Neuronal stem cell (in vitro differentiated cells): ENCODE data around the gene AMDHD2.
"Not testable (repeated sequence)": the region's sequence is repeated elsewhere in the genome, so short reads cannot be mapped to it uniquely, and the experiment has no call there.

ENCODE experiments used
- DNase-seq: peaks from one replicate; pipeline ENCODE4 v3.0.0-alpha.2; 2013; ENCODE audit warnings: low spot score
- H2AFZ ChIP-seq: one replicate; pipeline ENCODE4 v1.6.1; 2013; ENCODE audit warnings: mild to moderate bottlenecking, low read length, inconsistent platforms
- H2AK5ac ChIP-seq: 2 replicates; pipeline ENCODE4 v1.6.1; 2013; ENCODE audit warnings: low read depth, mild to moderate bottlenecking, inconsistent platforms, low read length, moderate library complexity, mixed read lengths
- H2BK120ac ChIP-seq: 2 replicates; pipeline ENCODE4 v1.6.1; 2013; ENCODE audit warnings: low read depth, mild to moderate bottlenecking, inconsistent platforms, low read length, moderate library complexity, mixed read lengths
- H2BK12ac ChIP-seq: one replicate; pipeline ENCODE4 v1.6.1; 2013; ENCODE audit warnings: low read length, inconsistent platforms
- H2BK15ac ChIP-seq: 2 replicates; pipeline ENCODE4 v1.6.1; 2013; ENCODE audit warnings: mild to moderate bottlenecking, low read length, inconsistent platforms, mixed read lengths
- H2BK5ac ChIP-seq: one replicate; pipeline ENCODE4 v1.6.1; 2013; ENCODE audit warnings: inconsistent platforms, mild to moderate bottlenecking, low read length, moderate library complexity
- H3K14ac ChIP-seq: one replicate; pipeline ENCODE4 v1.6.1; 2013; ENCODE audit warnings: low read length, inconsistent platforms
- H3K18ac ChIP-seq: 2 replicates; pipeline ENCODE4 v1.6.1; 2013; ENCODE audit warnings: low read length, inconsistent platforms
- H3K23ac ChIP-seq: 2 replicates; pipeline ENCODE4 v1.6.1; 2013; ENCODE audit warnings: low read depth, mild to moderate bottlenecking, mixed read lengths, low read length, inconsistent platforms; ENCODE audit not compliant: poor library complexity
- H3K27ac ChIP-seq: replicated peaks from 3 replicates; pipeline ENCODE4 v1.5.1; 2013; ENCODE audit warnings: low read length, inconsistent platforms
- H3K27me3 ChIP-seq, 3 experiments: 2 replicates each; pipeline ENCODE4 v1.6.1; 2013; ENCODE audit warnings: low read length in 3 of 3, mild to moderate bottlenecking in 2 of 3, inconsistent platforms in 1 of 3, low read depth in 1 of 3, mixed read lengths in 1 of 3, moderate library complexity in 1 of 3; ENCODE audit not compliant: control insufficient read depth in 3 of 3, insufficient read depth in 3 of 3
- H3K36me3 ChIP-seq, 2 donors: replicated peaks in 1 of 2; 2 replicates each; pipeline ENCODE4 v1.6.1; 2013; ENCODE audit warnings: low read length in 2 of 2; ENCODE audit not compliant: control insufficient read depth in 2 of 2, insufficient read depth in 2 of 2
- H3K4ac ChIP-seq: 2 replicates; pipeline ENCODE4 v1.6.1; 2013; ENCODE audit warnings: inconsistent platforms, mild to moderate bottlenecking, low read length, moderate library complexity
- H3K4me1 ChIP-seq, 2 donors: 1 replicate in 1 of 2; 2 replicates in 1 of 2; pipeline ENCODE4 v1.6.1; 2013; ENCODE audit warnings: low read length in 2 of 2, low read depth in 1 of 2; ENCODE audit not compliant: control insufficient read depth in 2 of 2, insufficient read depth in 1 of 2
- H3K4me2 ChIP-seq: one replicate; pipeline ENCODE4 v1.6.1; 2013; ENCODE audit warnings: mild to moderate bottlenecking, low read length, inconsistent platforms; ENCODE audit not compliant: insufficient read depth, poor library complexity, severe bottlenecking
- H3K4me3 ChIP-seq, 2 donors: 2 replicates each; pipeline ENCODE4 v1.5.1; 2013; ENCODE audit warnings: low read length in 2 of 2, mild to moderate bottlenecking in 2 of 2, inconsistent platforms in 1 of 2, moderate library complexity in 1 of 2
- H3K79me1 ChIP-seq: one replicate; pipeline ENCODE4 v1.6.1; 2013; ENCODE audit warnings: low read depth, mild to moderate bottlenecking, inconsistent platforms, low read length, moderate library complexity
- H3K9ac ChIP-seq: one replicate; pipeline ENCODE4 v1.6.1; 2013; ENCODE audit warnings: mild to moderate bottlenecking, low read depth, low read length, inconsistent platforms; ENCODE audit not compliant: poor library complexity
- H3K9me3 ChIP-seq, 2 donors: replicated peaks in 1 of 2; 2 replicates each; pipeline versions ENCODE3 to v1.6.1; 2013; ENCODE audit warnings: low read length in 2 of 2, mild to moderate bottlenecking in 2 of 2, inconsistent platforms in 1 of 2, low read depth in 1 of 2, mixed read lengths in 1 of 2, moderate library complexity in 1 of 2; ENCODE audit not compliant: control insufficient read depth in 2 of 2, insufficient read depth in 1 of 2
- H4K8ac ChIP-seq: one replicate; pipeline ENCODE4 v1.6.1; 2013; ENCODE audit warnings: low read depth, mild to moderate bottlenecking, inconsistent platforms, low read length, moderate library complexity
- H4K91ac ChIP-seq: one replicate; pipeline ENCODE4 v1.6.1; 2013; ENCODE audit warnings: low read length, low read depth, mild to moderate bottlenecking, inconsistent platforms; ENCODE audit not compliant: poor library complexity
- WGBS, 2 donors: extraction: QIAGEN DNeasy Blood & Tissue Kit; methylation state at CpG; one replicate each; pipeline ENCODE4 v1.1.7; 2013; ENCODE audit warnings: missing lambda C conversion rate in 2 of 2, mixed read lengths in 1 of 2; ENCODE audit not compliant: insufficient read length in 2 of 2, insufficient replicate concordance in 1 of 2; ENCODE audit errors: extremely low coverage in 2 of 2; 5-methylcytosine and 5-hydroxymethylcytosine counted together

AMDHD2 gene

DNA sequence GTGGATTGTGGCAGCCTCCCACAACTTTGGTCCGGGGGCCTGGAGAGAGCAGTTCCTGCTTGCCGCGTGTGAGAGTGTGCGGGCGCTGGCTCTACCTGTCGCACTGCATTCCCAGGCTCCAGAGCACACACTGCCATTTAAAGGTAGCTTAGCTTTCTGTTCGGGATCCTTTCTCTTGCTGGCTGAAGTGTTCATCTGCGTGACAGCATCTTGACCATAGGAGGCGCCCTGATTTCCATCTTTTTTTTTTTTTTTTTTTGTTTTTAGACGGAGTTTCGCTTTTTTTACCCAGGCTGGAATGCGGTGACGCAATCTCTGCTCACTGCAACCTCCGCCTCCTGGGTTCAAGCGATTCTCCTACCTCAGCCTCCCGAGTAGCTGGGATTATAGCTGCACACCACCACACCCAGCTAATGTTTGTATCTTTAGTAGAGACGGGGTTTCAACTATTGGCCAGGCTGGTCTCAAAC is 31.3 kb downstream of the AMDHD2 start:
- not testable (repeated sequence) for H3K23ac ChIP-seq, H2BK120ac ChIP-seq, H3K14ac ChIP-seq, H3K27ac ChIP-seq, H2AK5ac ChIP-seq, H3K9me3 ChIP-seq, H3K4me2 ChIP-seq, H3K4me1 ChIP-seq, H2BK12ac ChIP-seq, H4K8ac ChIP-seq, H3K36me3 ChIP-seq, H3K4me3 ChIP-seq, H3K27me3 ChIP-seq, H2AFZ ChIP-seq, H3K4ac ChIP-seq, H2BK5ac ChIP-seq, H2BK15ac ChIP-seq, H4K91ac ChIP-seq, H3K9ac ChIP-seq, H3K18ac ChIP-seq, H3K79me1 ChIP-seq, DNase-seq
- no CpG with 5 or more reads among the region's 17 CpGs for WGBS, 2 donors

DNA sequence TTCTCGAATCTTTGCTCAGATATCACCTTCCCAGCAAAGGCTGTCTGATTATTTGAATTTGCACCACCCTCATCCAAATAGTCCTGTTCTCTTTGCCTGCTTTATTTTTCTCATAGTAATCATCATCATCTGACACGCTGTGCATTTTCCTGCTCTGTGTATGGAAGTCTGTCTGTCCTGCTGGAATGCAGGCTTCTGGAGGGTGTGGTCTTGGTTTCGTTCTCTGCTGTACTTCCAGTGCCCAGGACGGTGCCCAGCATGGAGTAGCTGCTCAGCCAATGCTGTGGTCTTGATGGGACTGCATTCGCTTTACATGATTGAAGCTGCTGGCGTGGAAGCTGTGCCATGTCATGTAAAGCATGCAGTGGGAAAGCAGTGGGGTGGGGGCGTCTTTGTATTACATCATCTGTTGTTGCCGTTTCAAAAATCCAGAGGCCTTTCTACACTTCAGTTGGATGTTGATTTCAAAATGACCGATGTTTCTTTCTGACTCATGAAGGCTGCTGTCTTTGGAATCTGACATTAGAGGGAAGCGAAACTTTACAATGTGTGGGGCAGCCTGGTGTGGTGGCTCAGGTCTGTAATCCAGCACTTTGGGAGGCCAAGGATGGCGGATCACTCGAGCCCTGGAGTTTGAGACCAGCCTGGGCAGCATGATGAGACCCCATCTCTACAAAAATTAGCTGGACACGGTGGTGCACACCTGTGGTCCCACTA is 34.7 kb downstream of the AMDHD2 start:
- no CpG with 5 or more reads among the region's 13 CpGs for WGBS, 2 donors
- H2BK5ac ChIP-seq, H3K79me1 ChIP-seq, H2BK15ac ChIP-seq, H3K27ac ChIP-seq, H3K36me3 ChIP-seq, H3K14ac ChIP-seq, H3K4me1 ChIP-seq, H3K9me3 ChIP-seq, H2BK12ac ChIP-seq, H2AK5ac ChIP-seq, H3K4ac ChIP-seq, H3K27me3 ChIP-seq, H3K18ac ChIP-seq, H3K4me3 ChIP-seq, H4K8ac ChIP-seq, H3K9ac ChIP-seq, H2AFZ ChIP-seq, H4K91ac ChIP-seq, H3K4me2 ChIP-seq, DNase-seq, H3K23ac ChIP-seq, H2BK120ac ChIP-seq: not testable (repeated sequence)

DNA sequence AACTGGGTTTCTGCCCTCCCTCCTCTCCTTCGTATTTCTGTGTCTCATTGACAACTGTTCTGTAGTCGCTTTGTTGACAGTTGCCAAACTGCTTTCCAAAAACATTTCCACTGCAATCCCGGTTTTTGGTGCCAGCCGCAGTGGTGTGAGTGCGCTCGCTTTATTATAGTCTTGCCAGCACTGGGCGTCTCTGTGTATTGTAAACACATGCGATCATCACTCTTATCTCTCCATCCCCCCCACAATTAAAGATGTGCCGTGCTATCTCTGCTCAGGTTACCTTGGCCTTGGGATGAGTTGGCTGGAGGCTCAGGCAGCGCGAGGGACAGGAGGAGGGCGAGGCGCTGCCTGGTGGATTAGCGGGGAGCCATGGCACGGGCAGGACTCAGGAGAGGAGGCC is 37.0 kb downstream of the AMDHD2 start:
- H3K27me3 ChIP-seq, H3K4me1 ChIP-seq, H3K27ac ChIP-seq, H3K4ac ChIP-seq, H3K79me1 ChIP-seq, H4K91ac ChIP-seq, H2BK12ac ChIP-seq, H3K14ac ChIP-seq, H4K8ac ChIP-seq, H3K9me3 ChIP-seq, H3K18ac ChIP-seq, H3K36me3 ChIP-seq, DNase-seq, H2AK5ac ChIP-seq, H3K23ac ChIP-seq, H3K9ac ChIP-seq, H2BK15ac ChIP-seq, H2AFZ ChIP-seq, H2BK120ac ChIP-seq, H2BK5ac ChIP-seq, H3K4me2 ChIP-seq, H3K4me3 ChIP-seq: not testable (repeated sequence)
- WGBS, 2 donors = no CpG with 5 or more reads among the region's 15 CpGs

DNA sequence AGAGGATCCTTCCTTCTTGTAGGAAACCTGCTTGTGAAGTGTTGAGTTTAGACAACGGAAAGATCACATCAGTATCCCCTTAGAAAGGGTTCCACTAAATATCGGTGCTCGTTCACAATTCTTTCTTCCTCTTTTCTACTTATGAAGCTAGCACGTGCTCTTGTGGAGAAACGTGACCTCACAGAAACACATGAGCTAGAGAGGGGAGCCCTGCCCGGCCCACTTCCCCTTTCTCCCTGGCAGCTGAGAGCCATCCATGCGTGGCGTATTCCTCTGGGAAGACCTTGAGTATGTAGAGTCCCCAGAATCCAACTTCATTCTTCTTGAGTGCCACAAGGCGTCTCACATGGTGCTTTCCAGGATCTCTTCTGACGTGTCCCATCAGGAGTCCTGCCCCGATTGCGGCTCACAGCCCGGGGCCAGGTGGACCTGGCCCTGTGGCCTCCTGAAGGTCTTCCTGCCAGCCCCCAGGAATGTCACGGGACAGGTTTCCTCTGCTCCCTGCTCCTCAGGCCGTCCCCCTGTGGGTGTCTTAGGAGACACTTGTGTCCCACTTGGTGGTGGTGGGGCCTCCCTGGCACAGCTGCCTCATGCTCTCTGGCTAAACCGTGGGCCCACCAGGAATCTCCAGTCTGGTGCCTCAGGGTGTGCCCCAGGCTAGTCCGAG is 40.1 kb downstream of the AMDHD2 start:
- H3K27me3 ChIP-seq, H3K23ac ChIP-seq, H2BK120ac ChIP-seq, H3K79me1 ChIP-seq, H4K91ac ChIP-seq, H4K8ac ChIP-seq, H3K4me2 ChIP-seq, H2AK5ac ChIP-seq, H2AFZ ChIP-seq, H3K36me3 ChIP-seq, H3K18ac ChIP-seq, H3K9ac ChIP-seq, H2BK15ac ChIP-seq, H3K9me3 ChIP-seq, H3K14ac ChIP-seq, H3K4ac ChIP-seq, DNase-seq, H2BK5ac ChIP-seq, H3K27ac ChIP-seq, H3K4me3 ChIP-seq, H2BK12ac ChIP-seq, H3K4me1 ChIP-seq: not testable (repeated sequence)
- no CpG with 5 or more reads among the region's 17 CpGs for WGBS, 2 donors
